ENCODE results near the gene PKMYT1.
A peak's percentile ranks its signal among the peaks of the same experiment; 100 is the strongest.

The PKMYT1 gene

DNA sequence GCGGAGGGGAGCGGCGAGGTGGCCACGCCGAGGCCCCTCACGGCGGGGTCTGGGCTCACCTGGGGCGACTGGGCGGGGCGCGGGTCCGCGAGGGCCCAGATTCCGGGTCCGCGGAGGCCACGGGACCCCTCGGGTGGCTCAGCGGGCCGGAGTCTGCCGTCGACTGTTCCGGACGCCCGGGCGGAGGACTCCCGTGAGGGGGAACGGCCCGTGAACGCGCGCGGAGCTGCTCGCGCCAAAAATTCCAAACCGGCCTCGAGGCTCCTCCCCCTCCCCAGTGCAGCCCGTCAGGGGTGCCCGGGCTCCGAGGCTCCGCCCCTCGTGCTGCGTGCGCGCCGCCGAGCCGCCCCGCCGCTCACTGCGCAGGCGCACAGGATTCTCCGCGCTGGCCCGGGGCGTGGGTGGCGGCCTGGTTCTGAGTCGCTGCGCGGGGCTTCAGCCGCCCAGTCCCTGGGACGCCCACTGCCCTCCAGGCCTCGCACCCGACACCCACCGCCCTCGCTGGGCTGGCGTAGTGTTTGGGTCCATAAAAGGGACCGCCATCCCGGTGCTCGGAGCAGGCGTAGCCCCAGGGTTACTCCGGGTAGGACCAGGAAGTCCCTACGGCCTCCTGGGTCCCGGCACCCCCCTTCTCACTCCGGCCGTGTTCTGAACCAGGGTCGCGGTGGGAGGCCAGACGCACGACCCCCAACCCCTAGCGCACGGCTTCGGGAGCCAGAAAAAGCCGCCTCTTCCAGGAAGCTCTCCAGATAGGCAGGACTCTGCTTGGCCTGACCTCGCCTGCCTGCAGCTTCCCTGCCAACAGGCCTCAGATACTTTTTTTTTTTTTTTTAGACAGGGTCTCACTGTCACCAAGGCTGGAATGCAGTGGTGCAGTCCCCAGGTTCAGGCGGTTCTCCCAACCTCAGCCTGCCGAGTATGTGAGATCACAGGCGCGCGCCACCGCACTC lies at the start of gene PKMYT1:
Gene PKMYT1, minus strand, starts transcription at position 220 of the 950 bp plus-strand sequence. CDS start 789 bp downstream, outside the sequence.
- DNase-seq (ENCODE audit: low read depth) = peak; percentile 75

GRCh38 chr16:3029491-3030221 lies 49.4 kb upstream of the PKMYT1 start:
- peak; percentile 12 for DNase-seq (ENCODE audit: low read depth)

GRCh38 chr16:3028716-3029319 lies 48.6 kb upstream of the PKMYT1 start:
- no peak for DNase-seq (ENCODE audit: low read depth)

- peak; percentile 28 for DNase-seq (ENCODE audit: low read depth)
Measured at GRCh38 chr16:3027983-3028715, 47.9 kb upstream of the PKMYT1 start.

DNA sequence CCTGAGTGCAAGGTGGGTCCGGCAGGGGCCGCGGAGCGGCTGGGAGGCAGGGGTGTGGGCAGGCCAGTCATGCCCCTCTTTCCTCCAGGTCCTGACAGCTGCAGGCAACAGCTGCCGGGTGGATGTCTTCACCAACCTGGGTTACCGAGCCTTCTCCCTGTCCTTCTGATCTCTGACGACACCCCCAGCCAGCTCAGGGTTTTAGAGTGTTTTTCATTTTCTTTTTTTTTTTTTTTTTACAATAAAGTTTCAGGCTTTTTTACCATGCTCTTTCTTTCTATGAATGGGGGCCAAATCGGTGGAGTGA lies 47.2 kb upstream of the PKMYT1 start:
- no peak for DNase-seq (ENCODE audit: low read depth)

GRCh38 chr16:3026609-3027488 lies 46.6 kb upstream of the PKMYT1 start:
- no peak for DNase-seq (ENCODE audit: low read depth)

- no peak for DNase-seq (ENCODE audit: low read depth)
Measured at GRCh38 chr16:3026003-3026378, 45.7 kb upstream of the PKMYT1 start.

- DNase-seq (ENCODE audit: low read depth) = no peak
Measured at GRCh38 chr16:3025032-3026002, 45.1 kb upstream of the PKMYT1 start.

DNA sequence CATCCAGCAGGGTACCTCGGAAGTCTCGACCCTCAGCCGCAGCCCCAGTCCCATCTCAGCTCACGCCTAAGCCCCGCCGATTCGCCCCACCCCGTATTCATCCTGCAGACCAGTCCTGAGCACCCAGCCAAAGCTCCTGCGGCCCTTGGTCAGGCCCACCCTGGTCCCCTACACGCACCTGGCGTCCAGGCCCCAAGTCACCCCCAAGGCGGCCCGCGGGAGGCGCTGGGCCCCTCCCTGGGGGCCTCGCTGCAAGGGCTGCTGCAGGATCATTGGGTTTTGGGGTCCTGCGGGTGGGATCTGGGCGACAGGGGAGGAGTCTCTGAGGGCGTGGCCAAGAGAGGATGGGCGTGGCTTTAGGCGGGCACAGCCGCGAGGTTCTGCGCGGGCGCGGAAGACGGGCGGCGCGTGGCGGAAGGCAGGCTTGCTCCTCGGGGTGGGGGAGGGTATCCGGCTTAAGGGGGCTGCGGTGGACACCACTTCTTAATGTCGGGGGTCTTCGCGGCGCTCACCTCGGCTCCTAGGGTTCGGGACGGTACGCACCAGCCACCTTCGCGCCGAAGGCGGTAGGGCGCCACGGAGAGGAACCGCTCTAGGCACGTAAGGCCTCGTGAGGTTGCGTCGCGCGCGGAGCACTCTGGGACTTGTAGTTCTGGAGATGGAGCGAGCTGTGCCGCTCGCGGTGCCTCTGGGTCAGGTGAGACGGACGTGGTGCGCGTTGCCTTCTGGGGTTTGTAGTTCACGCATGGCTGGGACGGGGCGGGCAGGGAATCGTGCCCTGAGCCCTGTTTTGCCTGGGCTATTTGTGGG lies 43.6 kb upstream of the PKMYT1 start, which contains the start of the genes HCFC1R1 and THOC6:
Gene HCFC1R1, minus strand, starts transcription at position 274 of the 810 bp plus-strand sequence. Its CDS starts 1 bp downstream, at position 273.
Gene THOC6, plus strand, starts transcription at position 367 of the 810 bp plus-strand sequence. Its CDS starts 292 bp downstream, at position 659.
- DNase-seq (ENCODE audit: low read depth) = peak; percentile 95

DNA sequence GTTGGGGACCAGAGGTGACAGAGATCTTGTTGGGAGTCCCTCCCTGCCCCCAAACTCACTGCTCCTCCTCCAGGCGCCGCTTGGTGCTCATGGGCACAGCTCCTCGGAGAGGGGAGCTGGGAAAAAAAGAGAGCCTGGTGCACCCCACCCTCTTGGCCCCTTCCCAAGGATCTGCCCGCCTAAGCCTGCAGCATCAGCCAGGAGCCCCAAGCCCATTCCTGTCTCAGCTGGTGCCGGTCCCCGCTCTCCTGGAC lies 43.1 kb upstream of the PKMYT1 start:
- DNase-seq (ENCODE audit: low read depth) = peak; percentile 69

DNA sequence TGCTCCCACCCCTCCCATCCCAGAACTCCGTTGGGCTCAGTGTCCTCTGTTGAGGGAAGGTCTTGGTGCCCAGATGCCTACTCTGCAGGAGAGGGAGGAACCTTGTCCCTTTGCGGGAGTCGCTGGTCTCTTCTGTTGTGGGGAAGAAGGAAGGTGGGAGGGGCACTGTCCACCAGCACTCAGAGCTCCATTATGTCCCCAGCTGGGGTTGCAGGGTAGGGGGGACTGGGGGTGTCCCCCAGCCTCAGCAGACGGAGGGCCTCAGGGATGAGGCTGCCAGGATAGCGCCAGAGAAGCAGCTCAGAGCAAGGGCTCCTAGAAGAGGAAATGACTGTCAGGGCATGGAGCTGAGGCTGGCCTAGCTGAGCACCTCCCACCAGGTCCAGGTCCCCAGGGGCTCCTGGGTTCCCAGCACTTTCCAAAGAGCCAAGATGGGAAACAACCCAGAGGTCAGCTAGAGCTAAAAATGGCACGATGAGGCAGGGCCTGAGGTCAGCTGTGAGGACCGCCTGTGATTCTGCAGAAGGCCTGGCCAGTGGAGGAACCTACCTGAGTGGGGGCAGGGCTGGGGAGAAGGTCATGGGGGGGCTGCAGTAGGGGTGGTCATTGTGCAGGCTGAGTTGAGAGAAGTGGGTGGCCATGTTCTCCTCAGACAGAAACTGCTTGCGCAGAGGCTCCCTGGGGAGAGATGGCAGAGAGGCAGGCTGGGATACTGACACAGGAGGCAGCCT lies 42.6 kb upstream of the PKMYT1 start:
- DNase-seq (ENCODE audit: low read depth) = peak; percentile 27

DNA sequence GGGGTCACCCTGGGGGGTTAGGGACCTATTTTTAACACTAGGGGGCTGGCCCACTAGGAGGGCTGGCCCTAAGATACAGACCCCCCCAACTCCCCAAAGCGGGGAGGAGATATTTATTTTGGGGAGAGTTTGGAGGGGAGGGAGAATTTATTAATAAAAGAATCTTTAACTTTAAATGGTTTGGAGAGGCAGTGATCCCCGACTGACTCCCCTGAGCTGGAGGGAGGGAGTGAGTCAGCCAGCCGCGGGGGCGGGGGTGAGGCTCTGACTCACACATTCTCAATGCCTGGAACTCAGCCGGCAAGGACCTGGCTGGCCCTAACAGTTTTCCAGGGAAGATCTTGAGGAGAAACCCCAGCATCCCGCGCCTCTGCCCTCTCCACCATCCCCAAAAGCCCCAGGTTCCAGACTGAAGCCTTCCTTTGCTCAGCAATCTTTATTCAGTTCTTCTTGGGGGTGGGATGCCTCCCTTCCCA lies 42.0 kb upstream of the PKMYT1 start:
- DNase-seq (ENCODE audit: low read depth) = peak; percentile 91

DNA sequence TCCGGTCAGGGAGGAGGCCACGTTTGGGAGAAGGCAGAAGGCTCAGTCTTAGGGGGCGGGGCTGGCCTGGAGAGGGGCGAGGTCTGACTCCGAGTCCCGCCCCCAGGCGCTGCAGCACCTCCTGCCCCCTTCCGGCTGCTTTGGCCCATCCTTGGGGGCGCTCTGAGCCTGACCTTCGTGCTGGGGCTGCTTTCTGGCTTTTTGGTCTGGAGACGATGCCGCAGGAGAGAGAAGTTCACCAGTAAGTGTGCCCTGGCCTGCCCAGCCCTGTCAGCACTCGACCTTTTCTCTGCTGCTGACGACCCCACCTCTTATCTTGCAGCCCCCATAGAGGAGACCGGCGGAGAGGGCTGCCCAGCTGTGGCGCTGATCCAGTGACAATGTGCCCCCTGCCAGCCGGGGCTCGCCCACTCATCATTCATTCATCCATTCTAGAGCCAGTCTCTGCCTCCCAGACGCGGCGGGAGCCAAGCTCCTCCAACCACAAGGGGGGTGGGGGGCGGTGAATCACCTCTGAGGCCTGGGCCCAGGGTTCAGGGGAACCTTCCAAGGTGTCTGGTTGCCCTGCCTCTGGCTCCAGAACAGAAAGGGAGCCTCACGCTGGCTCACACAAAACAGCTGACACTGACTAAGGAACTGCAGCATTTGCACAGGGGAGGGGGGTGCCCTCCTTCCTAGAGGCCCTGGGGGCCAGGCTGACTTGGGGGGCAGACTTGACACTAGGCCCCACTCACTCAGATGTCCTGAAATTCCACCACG lies 41.4 kb upstream of the PKMYT1 start:
- DNase-seq (ENCODE audit: low read depth) = peak; percentile 94

DNA sequence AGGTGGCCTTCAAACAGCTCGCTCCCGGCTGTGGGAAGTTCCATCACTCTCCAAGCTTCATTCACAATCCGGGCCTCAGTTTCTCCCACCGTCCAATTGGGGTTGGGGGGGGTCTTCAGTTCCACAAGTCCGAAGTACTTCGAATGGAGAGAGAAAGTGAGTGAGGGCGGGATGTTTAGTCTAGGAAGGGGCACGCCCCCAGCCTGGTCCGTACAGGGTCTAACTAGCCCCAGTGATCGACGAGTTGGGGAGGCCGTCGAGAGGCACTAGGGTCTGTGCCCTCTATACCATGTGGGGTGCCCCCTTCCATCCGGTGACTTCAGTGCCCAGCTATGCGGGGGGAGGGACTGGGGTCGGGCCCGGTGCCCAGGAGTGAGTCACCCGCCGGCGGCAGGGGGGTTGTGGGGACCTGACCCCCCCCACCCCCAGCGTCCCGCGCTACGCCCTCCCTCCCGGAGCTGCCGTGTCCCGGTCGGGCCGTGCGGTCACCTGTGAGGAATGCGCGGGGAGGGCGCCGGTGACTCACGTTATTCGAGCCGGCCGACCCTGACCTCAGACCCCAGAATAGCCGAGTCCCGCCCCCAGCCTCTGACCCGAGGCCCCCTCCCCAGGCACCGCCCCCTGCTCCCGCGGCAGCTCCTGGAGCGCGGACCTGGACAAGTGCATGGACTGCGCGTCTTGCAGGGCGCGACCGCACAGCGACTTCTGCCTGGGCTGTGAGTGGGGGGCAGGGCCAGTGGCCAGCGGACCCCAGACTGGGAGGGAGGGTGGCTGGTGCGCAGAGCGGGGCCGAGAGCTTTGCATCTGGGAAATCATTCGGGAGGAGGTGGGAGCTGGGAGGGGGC lies 40.6 kb upstream of the PKMYT1 start:
- peak; percentile 80 for DNase-seq (ENCODE audit: low read depth)

DNA sequence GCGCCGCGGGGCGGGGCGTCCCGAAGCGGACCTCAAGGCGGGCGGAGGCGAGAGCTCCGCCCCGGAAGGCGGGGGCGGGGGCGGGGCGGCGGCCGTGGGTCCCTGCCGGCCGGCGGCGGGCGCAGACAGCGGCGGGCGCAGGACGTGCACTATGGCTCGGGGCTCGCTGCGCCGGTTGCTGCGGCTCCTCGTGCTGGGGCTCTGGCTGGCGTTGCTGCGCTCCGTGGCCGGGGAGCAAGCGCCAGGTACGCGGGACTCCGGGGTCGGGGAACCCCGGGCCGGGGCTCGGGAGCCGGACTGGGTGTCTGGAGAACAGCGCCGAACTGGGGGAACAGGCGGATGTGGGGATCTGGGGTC lies 40.0 kb upstream of the PKMYT1 start, which contains the start of gene TNFRSF12A:
Gene TNFRSF12A, plus strand, starts transcription at position 122 of the 357 bp plus-strand sequence. Its CDS starts 30 bp downstream, at position 152.
- peak; percentile 45 for DNase-seq (ENCODE audit: low read depth)

DNA sequence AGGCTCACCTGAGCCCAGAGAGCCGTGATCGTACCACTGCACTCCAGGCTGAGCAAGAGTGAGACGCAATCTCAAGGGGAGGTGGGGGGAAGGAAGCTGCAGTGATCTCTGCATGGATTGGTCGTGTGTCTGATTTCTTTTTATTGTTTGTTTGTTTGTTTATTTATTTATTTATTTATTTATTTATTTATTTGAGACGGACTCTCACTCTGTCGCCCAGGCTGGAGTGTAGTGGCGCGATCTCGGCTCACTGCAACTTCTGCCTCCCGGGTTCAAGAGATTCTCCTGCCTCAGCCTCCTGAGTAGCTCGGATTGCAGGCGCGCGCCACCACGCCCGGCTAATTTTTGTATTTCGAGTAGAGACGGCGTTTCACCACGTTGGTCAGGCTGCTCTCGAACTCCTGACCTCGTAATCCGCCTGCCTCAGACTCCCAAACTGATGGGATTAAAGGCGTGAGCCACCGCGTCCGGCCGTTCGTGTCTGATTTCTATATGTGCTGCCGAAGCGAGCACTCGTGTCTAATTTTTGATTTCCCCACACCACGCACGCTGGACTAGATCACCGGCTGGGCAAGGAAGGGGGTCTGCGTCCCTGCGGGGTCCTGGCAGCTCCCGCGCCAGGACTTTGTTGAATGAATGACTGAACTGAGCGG lies 39.5 kb upstream of the PKMYT1 start:
- DNase-seq (ENCODE audit: low read depth) = no peak

Measured in GM04504 (cell line).